Colonic mucosa (tissue), 4 donors: ENCODE data around the gene RPS17. TPM values are rescaled to one million over a fixed set of nuclear protein-coding genes. Genes with fewer than 3 reads are reported as not detected.

Source experiments
- DNase-seq: peaks from one replicate; pipeline ENCODE4 v3.0.0-alpha.2; 2020
- H3K27ac ChIP-seq: fragments of 200-600 bp; one replicate; pipeline ENCODE4 v1.8.0; 2021
- H3K27me3 ChIP-seq: fragments of 200-600 bp; one replicate; pipeline ENCODE4 v1.8.0; 2021
- H3K36me3 ChIP-seq: fragments of 200-600 bp; one replicate; pipeline ENCODE4 v1.8.0; 2021
- H3K4me1 ChIP-seq: fragments of 200-600 bp; one replicate; pipeline ENCODE4 v1.8.0; 2021; ENCODE audit warnings: mild to moderate bottlenecking
- H3K4me3 ChIP-seq: fragments of 200-600 bp; one replicate; pipeline ENCODE4 v1.8.0; 2021
- H3K9ac ChIP-seq, 2 donors: one replicate each; pipeline ENCODE4 v1.7.0; 2013; ENCODE audit warnings: control low read depth in 2 of 2, low read depth in 2 of 2, low read length in 2 of 2
- H3K9me3 ChIP-seq: fragments of 200-600 bp; one replicate; pipeline ENCODE4 v1.8.0; 2021
- intact Hi-C: fragments of 100-400 bp; cut with DNase I; formaldehyde crosslinking; loops from one replicate; pipeline ENCODE4 v1.14.1; 2022
- total RNA-seq, 2 donors: library from RNA; stranded (reverse); fragmentation: NEBNext Ultra II Directional in 1 of 2; extraction: Animal tissue kit (Norgen Biotek cat#: 25700) in 1 of 2; gene quantifications; one replicate each; pipeline ENCODE4 v1.2.1, GENCODE V29; 2021
- TF ChIP-seq, protein P1 (sequence below): fragments of 200-600 bp; IDR thresholded peaks from one replicate; pipeline ENCODE4 v1.8.0; 2022; ENCODE audit warnings: antibody characterized with exemption, mild to moderate bottlenecking
- donor health status: healthy.
- donor health status: DM: no; HTN: no; CAD: no.
- donor health status: DM: no; HTN: no; CAD: no.

RPS17 gene
- 1,000 to 10,000 TPM in 1 of 2 donors, 100 to 1,000 TPM in 1; 909 to 1,247 TPM for total RNA-seq

DNA sequence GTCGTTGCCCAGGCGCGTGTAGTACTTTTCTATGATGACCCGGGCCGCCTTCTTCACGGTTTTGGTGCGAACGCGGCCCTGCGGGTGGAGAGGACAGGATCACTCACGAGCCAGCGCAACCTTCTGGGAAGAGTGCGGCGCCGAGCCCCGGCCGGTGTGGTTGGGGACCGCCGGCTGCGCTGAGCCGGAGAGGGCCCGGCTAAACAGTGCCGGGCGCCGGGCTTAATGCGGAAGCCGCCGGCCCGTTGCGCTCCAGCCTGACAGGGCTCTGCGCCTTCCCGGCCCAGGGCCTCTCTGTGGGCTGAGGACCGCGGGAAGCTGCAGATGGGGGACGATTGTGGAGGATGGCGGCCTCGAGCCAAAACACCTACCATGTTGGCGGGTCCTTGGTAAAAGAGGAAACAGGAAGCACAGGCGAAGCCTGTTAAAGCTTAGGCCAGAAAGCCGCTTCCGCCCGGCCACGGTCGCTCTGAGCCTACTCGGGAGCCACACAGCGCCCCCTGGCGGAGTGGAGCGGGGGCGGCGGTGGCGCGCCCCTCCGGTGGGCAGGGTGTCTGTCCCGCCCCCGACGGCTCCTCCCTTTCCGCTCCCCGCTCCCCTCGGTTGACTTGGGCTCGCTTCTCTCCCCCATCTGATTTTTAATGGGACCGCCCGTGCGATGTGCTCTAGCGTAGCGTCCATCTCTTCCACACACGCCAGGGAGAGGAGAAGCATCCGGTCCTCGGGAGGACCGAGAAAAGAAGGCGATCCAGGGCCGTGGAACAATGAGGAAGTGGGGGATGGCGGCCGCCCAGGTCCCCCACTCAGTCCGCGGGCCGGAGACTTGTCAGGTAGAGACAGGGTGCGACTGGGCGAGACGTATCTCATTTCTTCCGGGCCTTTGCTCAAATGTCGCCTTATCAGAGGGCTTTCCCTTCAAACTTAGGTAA is at the start of gene RPS17:
RPS17 (minus strand) TSS at position 403 of the 929 bp plus-strand sequence; CDS start at position 374, 29 bp downstream.
- DNase-seq = peak; percentile 97
- intact Hi-C loops = loop anchor here (10.0 kb wide), 1 partner anchor 264 kb away; the partner anchor contains the start of genes FSD2 and WHAMM
- Histone ChIP-seq H3K27me3 (no peaks in the 10 kb centered on the region), H3K27ac (peak within 1 kb of the TSS; percentile 79), H3K36me3 (peaks cover 19% of the 10 kb centered on the region), H3K4me3 (peak within 1 kb of the TSS; percentile 99), H3K9ac (peak within 1 kb of the TSS; percentile 93 to 95), H3K4me1 (peaks cover 4% of the 10 kb centered on the region), H3K9me3 (no peaks in the 10 kb centered on the region)
- TF ChIP-seq, protein P1, sequence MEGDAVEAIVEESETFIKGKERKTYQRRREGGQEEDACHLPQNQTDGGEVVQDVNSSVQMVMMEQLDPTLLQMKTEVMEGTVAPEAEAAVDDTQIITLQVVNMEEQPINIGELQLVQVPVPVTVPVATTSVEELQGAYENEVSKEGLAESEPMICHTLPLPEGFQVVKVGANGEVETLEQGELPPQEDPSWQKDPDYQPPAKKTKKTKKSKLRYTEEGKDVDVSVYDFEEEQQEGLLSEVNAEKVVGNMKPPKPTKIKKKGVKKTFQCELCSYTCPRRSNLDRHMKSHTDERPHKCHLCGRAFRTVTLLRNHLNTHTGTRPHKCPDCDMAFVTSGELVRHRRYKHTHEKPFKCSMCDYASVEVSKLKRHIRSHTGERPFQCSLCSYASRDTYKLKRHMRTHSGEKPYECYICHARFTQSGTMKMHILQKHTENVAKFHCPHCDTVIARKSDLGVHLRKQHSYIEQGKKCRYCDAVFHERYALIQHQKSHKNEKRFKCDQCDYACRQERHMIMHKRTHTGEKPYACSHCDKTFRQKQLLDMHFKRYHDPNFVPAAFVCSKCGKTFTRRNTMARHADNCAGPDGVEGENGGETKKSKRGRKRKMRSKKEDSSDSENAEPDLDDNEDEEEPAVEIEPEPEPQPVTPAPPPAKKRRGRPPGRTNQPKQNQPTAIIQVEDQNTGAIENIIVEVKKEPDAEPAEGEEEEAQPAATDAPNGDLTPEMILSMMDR = peak; percentile 100

DNA sequence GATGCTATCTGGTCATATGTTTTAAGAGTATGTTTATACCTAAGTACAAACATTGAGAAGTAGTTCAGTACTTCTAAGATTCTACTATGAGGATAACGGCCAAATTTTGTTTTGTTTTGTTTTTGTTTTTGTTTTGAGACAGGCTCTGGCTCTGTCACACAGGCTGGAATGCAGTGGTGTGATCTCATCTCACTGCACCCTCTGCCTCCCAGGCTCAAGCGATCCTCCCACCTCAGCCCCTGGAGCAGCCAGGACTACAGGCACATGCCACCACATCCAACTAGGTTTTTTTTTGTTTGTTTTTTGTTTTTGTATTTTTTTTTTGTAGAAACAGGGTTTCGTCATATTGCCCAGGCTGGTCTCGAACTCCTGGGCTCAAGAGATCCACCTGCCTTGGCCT is 47.5 kb upstream of the RPS17 start:
- no peak overlapping the region for H3K9ac ChIP-seq
- H3K27ac ChIP-seq = no peak overlapping the region
- intact Hi-C loops = no loop called here
- no peaks in the 10 kb centered on the region for H3K4me1 ChIP-seq
- no peak for DNase-seq
- H3K9me3 ChIP-seq = no peaks in the 10 kb centered on the region
- no peaks in the 10 kb centered on the region for H3K36me3 ChIP-seq
- TF ChIP-seq, protein P1 = no peak
- H3K4me3 ChIP-seq = no peak overlapping the region
- H3K27me3 ChIP-seq = no peaks in the 10 kb centered on the region

DNA sequence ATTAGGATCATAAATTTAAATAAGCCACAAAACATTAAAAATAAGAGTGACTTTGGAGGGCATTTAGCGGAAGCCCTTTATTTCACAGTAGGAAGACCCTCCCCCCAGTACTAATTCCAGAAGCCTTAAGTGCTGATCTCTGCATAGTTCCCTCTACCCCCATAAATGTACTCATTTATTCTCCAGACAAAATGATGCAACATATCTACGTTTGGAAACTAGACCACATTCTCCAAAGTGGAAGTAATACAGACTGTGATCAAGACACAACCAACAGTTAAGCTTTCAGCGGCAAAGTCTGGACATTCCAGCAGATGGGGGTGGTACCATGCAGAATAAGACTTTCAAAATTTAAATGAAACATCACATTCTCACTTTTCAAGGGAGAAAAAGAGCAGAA is 44.8 kb upstream of the RPS17 start:
- H3K9me3 ChIP-seq = no peaks in the 10 kb centered on the region

DNA sequence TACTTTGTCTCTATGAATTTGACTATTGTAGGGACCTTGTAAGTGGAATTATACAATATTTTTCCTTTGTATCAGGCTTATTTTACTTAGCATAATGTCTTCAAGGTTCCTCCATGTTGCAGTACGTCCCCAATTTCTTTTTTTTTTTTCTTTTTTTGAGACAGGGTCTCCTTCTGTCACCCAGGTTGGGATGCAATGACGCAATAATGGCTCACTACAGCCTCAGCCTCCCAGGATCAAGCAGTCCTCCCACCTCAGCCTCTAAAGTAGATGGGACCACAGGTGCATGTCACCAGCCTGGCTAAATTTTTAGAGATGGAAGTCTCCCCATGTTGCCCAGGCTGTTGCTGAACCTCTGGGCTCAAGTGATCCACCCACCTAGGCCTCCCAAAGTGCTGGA is 40.5 kb upstream of the RPS17 start:
- Histone ChIP-seq H3K27me3 (no peaks in the 10 kb centered on the region), H3K9ac (no peak overlapping the region), H3K9me3 (no peaks in the 10 kb centered on the region), H3K36me3 (no peaks in the 10 kb centered on the region), H3K27ac (no peak overlapping the region), H3K4me1 (no peaks in the 10 kb centered on the region), H3K4me3 (no peak overlapping the region)
- DNase-seq = no peak
- TF ChIP-seq, protein P1 = no peak
- intact Hi-C loops = no loop called here

More for the DNA sequence above, 44.8 kb upstream of the RPS17 start:
- Histone ChIP-seq H3K4me3 (no peak overlapping the region), H3K9ac (no peak overlapping the region), H3K27me3 (no peaks in the 10 kb centered on the region), H3K4me1 (no peaks in the 10 kb centered on the region), H3K36me3 (no peaks in the 10 kb centered on the region), H3K27ac (no peak overlapping the region)
- TF ChIP-seq, protein P1 = no peak
- intact Hi-C loops = no loop called here
- no peak for DNase-seq

DNA sequence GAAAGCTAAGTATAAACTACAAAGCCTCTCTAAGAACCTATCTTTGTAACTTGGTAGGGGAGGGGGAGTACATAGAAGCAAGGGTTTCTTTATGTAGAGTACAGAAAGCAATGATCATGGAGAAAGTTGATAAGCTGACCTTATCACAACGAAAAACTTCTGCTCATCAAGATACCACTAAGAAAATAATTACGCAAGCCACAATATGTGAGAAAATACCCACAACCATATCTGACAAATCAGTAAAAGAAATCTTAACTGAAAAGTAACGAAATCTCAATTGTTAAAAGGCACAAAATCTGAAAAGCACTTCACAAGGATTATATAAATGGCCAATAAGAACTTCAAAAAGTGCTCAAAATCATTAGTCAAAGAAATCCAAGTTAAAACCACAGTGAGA is 35.1 kb upstream of the RPS17 start:
- Histone ChIP-seq H3K9me3 (no peaks in the 10 kb centered on the region), H3K27me3 (no peaks in the 10 kb centered on the region), H3K4me1 (no peaks in the 10 kb centered on the region), H3K27ac (no peak overlapping the region), H3K36me3 (no peaks in the 10 kb centered on the region), H3K9ac (no peak overlapping the region), H3K4me3 (no peak overlapping the region)
- TF ChIP-seq, protein P1 = no peak
- intact Hi-C loops = no loop called here
- DNase-seq = no peak
